ENCODE results near the gene C2CD3. TPM values are rescaled to one million over a fixed set of nuclear protein-coding genes. Genes with fewer than 3 reads are reported as not detected.
A peak's percentile ranks its signal among the peaks of the same experiment; 100 is the strongest.
"Not testable (repeated sequence)": the region's sequence is repeated elsewhere in the genome, so short reads cannot be mapped to it uniquely, and the experiment has no call there.

Gene C2CD3
- total RNA-seq, 2 experiments from 2014 or later: 31.9 to 35.1 TPM

DNA sequence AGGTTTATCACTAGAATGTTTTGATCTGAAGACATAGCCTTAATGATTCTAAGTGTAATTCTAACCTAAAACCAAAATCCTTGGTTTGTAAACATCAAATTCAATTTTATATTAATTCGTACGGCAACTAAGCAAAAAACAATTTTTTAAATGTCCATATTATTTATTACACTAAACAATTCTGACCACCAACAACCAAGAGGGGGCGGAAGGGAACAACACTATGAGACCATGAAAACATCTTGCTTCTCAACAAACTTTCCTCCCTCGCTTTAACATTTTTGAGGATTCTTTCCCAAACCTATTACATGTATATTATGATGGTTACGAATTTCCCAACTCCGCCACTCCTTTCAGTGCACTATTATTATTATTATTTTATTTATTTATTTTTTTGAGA lies 181.6 kb downstream of the C2CD3 start:
- peaks cover 31% of the 10 kb centered on the region for H3K4me1 Mint-ChIP-seq (ENCODE audit: low read depth)
- Histone ChIP-seq H3K27ac (ENCODE audit: low read depth in 1 of 2, low read length in 2 of 2) (no peak overlapping the region), H3K4me1 (ENCODE audit: insufficient read depth, low read length) (peaks cover 37% of the 10 kb centered on the region), H3K36me3 (ENCODE audit: insufficient read depth, low read length) (no peaks in the 10 kb centered on the region), H3K4me3 (ENCODE audit: low read length) (no peak overlapping the region), H3K9me3 (ENCODE audit: control insufficient read depth in 1 of 2, insufficient read depth in 1 of 2, low read length in 2 of 2) (no peaks in the 10 kb centered on the region), H3K27me3 (ENCODE audit: control insufficient read depth in 1 of 2, insufficient read depth in 2 of 2, low read length in 2 of 2) (no peaks in the 10 kb centered on the region)
- H3K27ac Mint-ChIP-seq: no peak overlapping the region
- intact Hi-C loops (cut with DNase I, micrococcal nuclease): no loop called here
- ChIA-PET POLR2A (interaction anchor here (11.2 kb wide), 1 partner anchor 9 kb away, joined by 264 read pairs; the partner anchor contains the start of gene UCP2), CTCF (interaction anchor here (1.9 kb wide), 1 partner anchor 16 kb away, joined by 7 read pairs; no protein-coding TSS in a partner anchor)
- TF ChIP-seq, protein P1, sequence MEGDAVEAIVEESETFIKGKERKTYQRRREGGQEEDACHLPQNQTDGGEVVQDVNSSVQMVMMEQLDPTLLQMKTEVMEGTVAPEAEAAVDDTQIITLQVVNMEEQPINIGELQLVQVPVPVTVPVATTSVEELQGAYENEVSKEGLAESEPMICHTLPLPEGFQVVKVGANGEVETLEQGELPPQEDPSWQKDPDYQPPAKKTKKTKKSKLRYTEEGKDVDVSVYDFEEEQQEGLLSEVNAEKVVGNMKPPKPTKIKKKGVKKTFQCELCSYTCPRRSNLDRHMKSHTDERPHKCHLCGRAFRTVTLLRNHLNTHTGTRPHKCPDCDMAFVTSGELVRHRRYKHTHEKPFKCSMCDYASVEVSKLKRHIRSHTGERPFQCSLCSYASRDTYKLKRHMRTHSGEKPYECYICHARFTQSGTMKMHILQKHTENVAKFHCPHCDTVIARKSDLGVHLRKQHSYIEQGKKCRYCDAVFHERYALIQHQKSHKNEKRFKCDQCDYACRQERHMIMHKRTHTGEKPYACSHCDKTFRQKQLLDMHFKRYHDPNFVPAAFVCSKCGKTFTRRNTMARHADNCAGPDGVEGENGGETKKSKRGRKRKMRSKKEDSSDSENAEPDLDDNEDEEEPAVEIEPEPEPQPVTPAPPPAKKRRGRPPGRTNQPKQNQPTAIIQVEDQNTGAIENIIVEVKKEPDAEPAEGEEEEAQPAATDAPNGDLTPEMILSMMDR (IDR thresholded peaks at IDR 0.05): no peak
- H3K4me3 Mint-ChIP-seq: no peak overlapping the region
- H3K9me3 Mint-ChIP-seq: no peaks in the 10 kb centered on the region
- no peak for DNase-seq
- no peaks in the 10 kb centered on the region for H3K27me3 Mint-ChIP-seq
- H3K36me3 Mint-ChIP-seq (ENCODE audit: low read depth): no peaks in the 10 kb centered on the region
- no peak for ATAC-seq (ENCODE audit: poor library complexity)

DNA sequence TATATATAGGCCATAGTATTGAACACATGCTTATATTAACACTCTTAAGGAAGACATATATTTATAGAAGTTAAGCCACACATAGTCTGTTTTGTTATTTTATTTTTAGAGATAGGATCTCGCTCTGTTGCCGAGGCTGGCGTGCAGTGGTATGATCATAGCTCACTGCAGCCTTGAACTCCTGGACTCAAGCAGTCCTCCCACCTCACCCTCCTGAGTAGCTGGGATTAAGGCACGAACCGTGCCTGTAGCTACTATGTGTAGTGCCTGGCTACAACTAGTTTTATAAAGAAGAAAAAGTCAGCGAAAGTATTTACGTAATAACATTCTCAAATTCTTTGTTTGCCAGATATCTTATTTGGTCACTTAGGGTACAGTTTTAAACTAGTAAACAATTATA lies 182.6 kb downstream of the C2CD3 start:
- Histone ChIP-seq H3K27ac (ENCODE audit: low read depth in 1 of 2, low read length in 2 of 2) (no peak overlapping the region), H3K4me3 (ENCODE audit: low read length) (no peak overlapping the region), H3K36me3 (ENCODE audit: insufficient read depth, low read length) (no peaks in the 10 kb centered on the region), H3K4me1 (ENCODE audit: insufficient read depth, low read length) (peaks cover 37% of the 10 kb centered on the region), H3K27me3 (ENCODE audit: control insufficient read depth in 1 of 2, insufficient read depth in 2 of 2, low read length in 2 of 2) (no peaks in the 10 kb centered on the region), H3K9me3 (ENCODE audit: control insufficient read depth in 1 of 2, insufficient read depth in 1 of 2, low read length in 2 of 2) (no peaks in the 10 kb centered on the region)
- intact Hi-C loops (cut with DNase I, micrococcal nuclease): no loop called here
- Mint-ChIP-seq H3K27ac (peak overlapping the region; percentile 17), H3K4me1 (ENCODE audit: low read depth) (peaks cover 40% of the 10 kb centered on the region), H3K9me3 (no peaks in the 10 kb centered on the region), H3K27me3 (no peaks in the 10 kb centered on the region), H3K4me3 (no peak overlapping the region), H3K36me3 (ENCODE audit: low read depth) (peaks cover under 1% of the 10 kb centered on the region)
- CTCF ChIA-PET: no interaction called here
- POLR2A ChIA-PET: no interaction called here
- TF ChIP-seq, protein P1 (IDR thresholded peaks at IDR 0.05): no peak
- no peak for DNase-seq
- no peak for ATAC-seq (ENCODE audit: poor library complexity)

DNA sequence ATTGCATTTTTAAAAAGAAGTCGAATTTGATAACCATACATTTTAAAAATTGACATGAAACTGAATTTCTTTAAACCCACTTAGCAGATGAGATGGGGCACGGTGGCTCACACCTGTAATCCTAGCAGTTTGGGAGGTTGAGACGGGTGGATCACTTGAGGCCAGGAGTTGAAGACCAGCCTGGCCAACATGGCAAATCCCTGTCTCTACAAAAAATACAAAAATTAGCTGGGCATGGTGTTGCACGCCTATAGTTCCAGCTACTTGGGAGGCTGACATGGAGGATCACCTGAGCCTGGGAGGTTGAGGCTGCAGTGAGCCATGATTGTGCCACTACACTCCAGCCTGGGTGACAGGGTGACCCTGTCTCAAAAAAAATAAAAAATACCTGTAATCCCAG lies 185.1 kb downstream of the C2CD3 start:
- H3K36me3 Mint-ChIP-seq (ENCODE audit: low read depth): peaks cover 26% of the 10 kb centered on the region
- CTCF ChIA-PET; H3K4me3 ChIP-seq (ENCODE audit: low read length); H3K27ac ChIP-seq (ENCODE audit: low read depth in 1 of 2, low read length in 2 of 2); H3K9me3 Mint-ChIP-seq; H3K9me3 ChIP-seq (ENCODE audit: control insufficient read depth in 1 of 2, insufficient read depth in 1 of 2, low read length in 2 of 2); H3K27me3 ChIP-seq (ENCODE audit: control insufficient read depth in 1 of 2, insufficient read depth in 2 of 2, low read length in 2 of 2); H3K27me3 Mint-ChIP-seq; ATAC-seq (ENCODE audit: poor library complexity); intact Hi-C loops (cut with DNase I, micrococcal nuclease); DNase-seq: not testable (repeated sequence)
- peak overlapping the region; percentile 49 for H3K4me3 Mint-ChIP-seq
- H3K27ac Mint-ChIP-seq: peak overlapping the region; percentile 42
- peaks cover 25% of the 10 kb centered on the region for H3K4me1 ChIP-seq (ENCODE audit: insufficient read depth, low read length)
- POLR2A ChIA-PET: interaction anchor here (0.7 to 11.3 kb wide), 2 partner anchors 9 to 16 kb away, joined by 3 to 366 read pairs; no protein-coding TSS in a partner anchor
- peaks cover 35% of the 10 kb centered on the region for H3K4me1 Mint-ChIP-seq (ENCODE audit: low read depth)
- H3K36me3 ChIP-seq (ENCODE audit: insufficient read depth, low read length): peaks cover 13% of the 10 kb centered on the region
